ENCODE results near the gene GASK1A. TPM values are rescaled to one million over a fixed set of nuclear protein-coding genes. Genes with fewer than 3 reads are reported as not detected.

Gene GASK1A
- polyA plus RNA-seq, 1 donor = 5.0 TPM

GRCh38 chr3:43030162-43030935 lies 51.2 kb downstream of the GASK1A start:
- Histone ChIP-seq H3K27me3 (ENCODE audit: control insufficient read depth, insufficient read depth, low read length) (no peaks in the 10 kb centered on the region), H3K9me3 (ENCODE audit: control insufficient read depth, low read depth, low read length) (no peaks in the 10 kb centered on the region), H3K4me3 (ENCODE audit: low read length) (no peak overlapping the region), H3K36me3 (ENCODE audit: control insufficient read depth, insufficient read depth, low read length) (peaks cover 5% of the 10 kb centered on the region), H3K27ac (ENCODE audit: low read length) (no peak overlapping the region), H3K4me1 (ENCODE audit: control insufficient read depth, insufficient read depth, low read length) (peaks cover 20% of the 10 kb centered on the region)
- no peak for DNase-seq
- 90% methylated on average over 2 of the region's 15 CpGs for WGBS (ENCODE audit: insufficient coverage, low lambda C conversion rate)

- peak; percentile 30 to 51 for DNase-seq
- H3K27me3 ChIP-seq (ENCODE audit: control insufficient read depth, insufficient read depth, low read length) = no peaks in the 10 kb centered on the region
- H3K4me1 ChIP-seq (ENCODE audit: control insufficient read depth, insufficient read depth, low read length) = peaks cover 20% of the 10 kb centered on the region
- WGBS (ENCODE audit: insufficient coverage, low lambda C conversion rate) = no CpG with 5 or more reads among the region's 4 CpGs
- no peaks in the 10 kb centered on the region for H3K9me3 ChIP-seq (ENCODE audit: control insufficient read depth, low read depth, low read length)
- peak overlapping the region; percentile 56 for H3K27ac ChIP-seq (ENCODE audit: low read length)
- H3K36me3 ChIP-seq (ENCODE audit: control insufficient read depth, insufficient read depth, low read length) = peaks cover 5% of the 10 kb centered on the region
- no peak overlapping the region for H3K4me3 ChIP-seq (ENCODE audit: low read length)
Measured at GRCh38 chr3:43031485-43031884, 52.4 kb downstream of the GASK1A start.

GRCh38 chr3:43031889-43032545 lies 52.9 kb downstream of the GASK1A start:
- Histone ChIP-seq H3K9me3 (ENCODE audit: control insufficient read depth, low read depth, low read length) (no peaks in the 10 kb centered on the region), H3K4me1 (ENCODE audit: control insufficient read depth, insufficient read depth, low read length) (peaks cover 20% of the 10 kb centered on the region), H3K4me3 (ENCODE audit: low read length) (no peak overlapping the region), H3K27me3 (ENCODE audit: control insufficient read depth, insufficient read depth, low read length) (no peaks in the 10 kb centered on the region), H3K27ac (ENCODE audit: low read length) (peak overlapping the region; percentile 56), H3K36me3 (ENCODE audit: control insufficient read depth, insufficient read depth, low read length) (peaks cover 5% of the 10 kb centered on the region)
- WGBS (ENCODE audit: insufficient coverage, low lambda C conversion rate) = no CpG with 5 or more reads among the region's 16 CpGs
- no peak for DNase-seq

GRCh38 chr3:43032646-43033628 lies 53.8 kb downstream of the GASK1A start:
- Histone ChIP-seq H3K4me3 (ENCODE audit: low read length) (no peak overlapping the region), H3K4me1 (ENCODE audit: control insufficient read depth, insufficient read depth, low read length) (peaks cover 20% of the 10 kb centered on the region), H3K36me3 (ENCODE audit: control insufficient read depth, insufficient read depth, low read length) (peaks cover 5% of the 10 kb centered on the region), H3K27me3 (ENCODE audit: control insufficient read depth, insufficient read depth, low read length) (no peaks in the 10 kb centered on the region), H3K9me3 (ENCODE audit: control insufficient read depth, low read depth, low read length) (no peaks in the 10 kb centered on the region), H3K27ac (ENCODE audit: low read length) (no peak overlapping the region)
- DNase-seq = no peak
- no CpG with 5 or more reads among the region's 23 CpGs for WGBS (ENCODE audit: insufficient coverage, low lambda C conversion rate)

GRCh38 chr3:43034200-43034599 lies 55.1 kb downstream of the GASK1A start:
- no peak for DNase-seq
- Histone ChIP-seq H3K36me3 (ENCODE audit: control insufficient read depth, insufficient read depth, low read length) (peaks cover 5% of the 10 kb centered on the region), H3K4me3 (ENCODE audit: low read length) (no peak overlapping the region), H3K9me3 (ENCODE audit: control insufficient read depth, low read depth, low read length) (no peaks in the 10 kb centered on the region), H3K27me3 (ENCODE audit: control insufficient read depth, insufficient read depth, low read length) (no peaks in the 10 kb centered on the region), H3K27ac (ENCODE audit: low read length) (no peak overlapping the region), H3K4me1 (ENCODE audit: control insufficient read depth, insufficient read depth, low read length) (peaks cover 10% of the 10 kb centered on the region)
- WGBS (ENCODE audit: insufficient coverage, low lambda C conversion rate) = 67% methylated on average over 1 of the region's 4 CpGs

- Histone ChIP-seq H3K27me3 (ENCODE audit: control insufficient read depth, insufficient read depth, low read length) (no peaks in the 10 kb centered on the region), H3K36me3 (ENCODE audit: control insufficient read depth, insufficient read depth, low read length) (peaks cover 5% of the 10 kb centered on the region), H3K4me3 (ENCODE audit: low read length) (no peak overlapping the region), H3K9me3 (ENCODE audit: control insufficient read depth, low read depth, low read length) (no peaks in the 10 kb centered on the region), H3K4me1 (ENCODE audit: control insufficient read depth, insufficient read depth, low read length) (peaks cover 6% of the 10 kb centered on the region), H3K27ac (ENCODE audit: low read length) (no peak overlapping the region)
- no CpG with 5 or more reads among the region's 4 CpGs for WGBS (ENCODE audit: insufficient coverage, low lambda C conversion rate)
- no peak for DNase-seq
Measured at GRCh38 chr3:43034911-43035310, 55.8 kb downstream of the GASK1A start.

GRCh38 chr3:43035801-43036365 lies 56.8 kb downstream of the GASK1A start:
- Histone ChIP-seq H3K27me3 (ENCODE audit: control insufficient read depth, insufficient read depth, low read length) (no peaks in the 10 kb centered on the region), H3K27ac (ENCODE audit: low read length) (no peak overlapping the region), H3K9me3 (ENCODE audit: control insufficient read depth, low read depth, low read length) (no peaks in the 10 kb centered on the region), H3K4me1 (ENCODE audit: control insufficient read depth, insufficient read depth, low read length) (peaks cover 6% of the 10 kb centered on the region), H3K4me3 (ENCODE audit: low read length) (no peak overlapping the region), H3K36me3 (ENCODE audit: control insufficient read depth, insufficient read depth, low read length) (peaks cover 5% of the 10 kb centered on the region)
- no CpG with 5 or more reads among the region's 5 CpGs for WGBS (ENCODE audit: insufficient coverage, low lambda C conversion rate)
- DNase-seq = no peak

GRCh38 chr3:43036621-43037423 lies 57.7 kb downstream of the GASK1A start:
- Histone ChIP-seq H3K4me3 (ENCODE audit: low read length) (no peak overlapping the region), H3K27ac (ENCODE audit: low read length) (no peak overlapping the region), H3K36me3 (ENCODE audit: control insufficient read depth, insufficient read depth, low read length) (peaks cover 5% of the 10 kb centered on the region), H3K9me3 (ENCODE audit: control insufficient read depth, low read depth, low read length) (no peaks in the 10 kb centered on the region), H3K27me3 (ENCODE audit: control insufficient read depth, insufficient read depth, low read length) (no peaks in the 10 kb centered on the region), H3K4me1 (ENCODE audit: control insufficient read depth, insufficient read depth, low read length) (no peaks in the 10 kb centered on the region)
- no peak for DNase-seq
- WGBS (ENCODE audit: insufficient coverage, low lambda C conversion rate) = no CpG with 5 or more reads among the region's 9 CpGs

GRCh38 chr3:43038010-43038409 lies 58.9 kb downstream of the GASK1A start:
- H3K27ac ChIP-seq (ENCODE audit: low read length) = no peak overlapping the region
- no peaks in the 10 kb centered on the region for H3K9me3 ChIP-seq (ENCODE audit: control insufficient read depth, low read depth, low read length)
- peaks cover 2% of the 10 kb centered on the region for H3K36me3 ChIP-seq (ENCODE audit: control insufficient read depth, insufficient read depth, low read length)
- no peak for DNase-seq
- H3K4me1 ChIP-seq (ENCODE audit: control insufficient read depth, insufficient read depth, low read length) = no peaks in the 10 kb centered on the region
- no peak overlapping the region for H3K4me3 ChIP-seq (ENCODE audit: low read length)
- WGBS (ENCODE audit: insufficient coverage, low lambda C conversion rate) = 88% methylated on average over 3 of the region's 7 CpGs
- no peaks in the 10 kb centered on the region for H3K27me3 ChIP-seq (ENCODE audit: control insufficient read depth, insufficient read depth, low read length)
